Raji (cell line): ENCODE results near the gene ZC3H4.

ENCODE experiments used
- POLR2A ChIP-seq: IDR thresholded peaks from 2 replicates; pipeline ENCODE4 v1.6.1; 2011; ENCODE audit warnings: low read depth, low read length, control low read depth; ENCODE audit not compliant: insufficient read depth

ZC3H4 gene

DNA sequence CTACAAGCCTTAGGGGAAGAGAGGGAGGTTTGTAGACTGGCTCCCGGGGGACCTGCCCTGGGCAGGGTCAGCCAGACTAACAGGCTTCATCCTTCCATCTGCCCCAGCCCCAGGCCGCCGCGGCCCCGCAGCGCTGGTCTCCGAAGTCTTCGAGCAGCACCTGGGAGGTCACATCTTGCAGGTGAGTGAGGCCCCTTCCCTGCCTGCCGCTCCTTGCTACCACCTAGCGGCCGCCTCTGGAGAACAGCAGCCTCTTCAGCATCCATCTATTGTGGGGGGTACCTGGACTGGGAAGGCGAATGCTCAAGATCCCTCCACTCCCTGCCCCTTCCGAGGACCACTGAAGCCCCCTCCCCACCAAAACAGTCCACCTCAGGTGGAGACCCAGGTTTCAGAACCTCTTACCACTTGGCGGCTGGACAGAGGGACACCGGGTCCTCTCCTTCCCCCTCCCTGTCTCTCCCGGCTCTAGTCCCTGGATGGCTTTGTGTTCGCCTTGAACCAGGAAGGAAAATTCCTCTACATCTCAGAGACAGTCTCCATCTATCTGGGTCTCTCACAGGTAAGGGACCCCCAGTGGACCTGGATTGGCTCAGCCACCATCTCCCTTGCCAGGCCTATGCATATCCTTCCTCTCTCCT is 81.3 kb downstream of the ZC3H4 start:
- TF ChIP-seq POLR2A, result no peak

- no peak for TF ChIP-seq POLR2A
Measured at GRCh38 chr19:47028195-47028601, 85.4 kb downstream of the ZC3H4 start.

GRCh38 chr19:47027586-47028088 is 85.9 kb downstream of the ZC3H4 start:
- no peak for TF ChIP-seq POLR2A

- TF ChIP-seq POLR2A, result no peak
Measured at GRCh38 chr19:47026889-47027288, 86.7 kb downstream of the ZC3H4 start.

DNA sequence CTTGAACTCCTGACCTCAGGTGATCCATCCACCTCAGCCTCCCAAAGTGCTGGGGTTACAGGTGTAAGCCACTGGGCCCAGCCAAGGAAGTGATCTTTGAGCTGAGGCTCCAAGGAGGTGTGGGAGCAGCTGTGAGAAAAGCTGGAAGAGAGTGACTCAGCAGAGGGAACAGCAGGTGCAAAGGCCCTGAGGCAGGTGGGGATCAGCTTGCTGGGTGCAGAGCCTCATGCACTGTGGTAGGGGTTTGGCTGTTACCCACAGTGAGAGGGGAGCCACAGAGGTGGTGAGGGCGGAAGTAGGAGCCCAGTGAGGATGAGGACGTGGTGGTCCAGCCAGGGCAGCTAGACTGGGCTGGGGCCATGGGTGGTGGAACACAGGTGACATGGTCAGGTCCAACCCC is 87.4 kb downstream of the ZC3H4 start:
- no peak for TF ChIP-seq POLR2A

DNA sequence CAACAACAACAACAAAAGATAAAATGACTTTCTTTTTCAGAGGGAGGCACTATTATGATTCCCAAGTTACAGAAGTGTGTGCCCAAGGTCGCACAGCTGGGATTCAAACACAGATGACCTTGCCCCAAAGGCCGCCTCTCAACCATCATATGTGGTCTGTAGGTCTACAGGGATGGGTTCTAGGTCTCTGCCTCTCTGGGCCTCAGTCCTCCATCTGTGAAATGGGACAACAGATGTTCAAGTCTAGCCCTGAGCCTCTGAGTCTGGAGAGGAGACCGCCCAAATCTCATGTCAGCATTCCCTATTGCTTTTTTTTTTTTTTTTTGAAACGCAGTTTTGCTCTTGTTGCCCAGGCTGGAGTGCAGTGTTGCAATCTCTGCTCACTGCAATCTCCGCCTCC is 89.1 kb downstream of the ZC3H4 start:
- no peak for TF ChIP-seq POLR2A

DNA sequence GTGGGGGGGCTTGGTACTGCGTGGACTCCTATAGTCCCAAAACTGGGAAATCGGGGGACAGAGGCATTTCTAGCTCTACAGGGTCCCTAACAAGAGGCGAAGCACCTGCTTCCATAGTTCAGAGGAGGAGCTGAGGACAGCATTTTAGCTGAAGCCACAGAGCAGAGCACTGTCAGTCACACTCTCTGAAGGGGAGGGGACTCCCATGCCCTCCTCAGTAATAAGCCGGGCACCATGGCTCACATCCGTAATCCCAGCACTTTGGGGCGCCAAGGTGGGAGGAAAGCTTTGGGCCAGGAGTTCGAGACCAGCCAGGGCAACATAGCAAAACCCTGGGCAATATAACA is 90.2 kb downstream of the ZC3H4 start:
- TF ChIP-seq POLR2A, result no peak

GRCh38 chr19:47022541-47023447 is 90.8 kb downstream of the ZC3H4 start:
- TF ChIP-seq POLR2A, result no peak

DNA sequence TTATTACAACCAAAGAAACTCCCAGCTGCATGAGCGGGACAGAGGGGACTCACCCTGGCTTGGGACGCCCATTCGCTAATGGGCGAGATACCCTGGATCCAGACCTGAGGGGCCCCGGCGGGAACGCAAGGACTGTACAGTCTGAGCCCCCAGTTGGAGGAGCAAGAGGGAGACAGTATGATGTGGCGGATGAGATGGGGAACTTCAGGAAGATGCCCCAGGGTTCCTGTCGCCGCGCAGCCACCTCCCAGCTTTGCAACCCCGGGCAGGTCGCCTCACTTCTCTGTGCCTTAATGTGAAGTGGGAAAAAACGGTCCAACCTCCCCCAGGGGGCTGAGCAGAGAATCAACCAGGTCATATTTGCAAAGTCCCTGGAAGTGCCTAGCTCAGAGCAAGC is 91.4 kb downstream of the ZC3H4 start:
- TF ChIP-seq POLR2A, result no peak

- no peak for TF ChIP-seq POLR2A
Measured at GRCh38 chr19:47021536-47022139, 91.9 kb downstream of the ZC3H4 start.

GRCh38 chr19:47020992-47021496 is 92.5 kb downstream of the ZC3H4 start:
- TF ChIP-seq POLR2A, result no peak

- no peak for TF ChIP-seq POLR2A
Measured at GRCh38 chr19:47020132-47020805, 93.3 kb downstream of the ZC3H4 start.

DNA sequence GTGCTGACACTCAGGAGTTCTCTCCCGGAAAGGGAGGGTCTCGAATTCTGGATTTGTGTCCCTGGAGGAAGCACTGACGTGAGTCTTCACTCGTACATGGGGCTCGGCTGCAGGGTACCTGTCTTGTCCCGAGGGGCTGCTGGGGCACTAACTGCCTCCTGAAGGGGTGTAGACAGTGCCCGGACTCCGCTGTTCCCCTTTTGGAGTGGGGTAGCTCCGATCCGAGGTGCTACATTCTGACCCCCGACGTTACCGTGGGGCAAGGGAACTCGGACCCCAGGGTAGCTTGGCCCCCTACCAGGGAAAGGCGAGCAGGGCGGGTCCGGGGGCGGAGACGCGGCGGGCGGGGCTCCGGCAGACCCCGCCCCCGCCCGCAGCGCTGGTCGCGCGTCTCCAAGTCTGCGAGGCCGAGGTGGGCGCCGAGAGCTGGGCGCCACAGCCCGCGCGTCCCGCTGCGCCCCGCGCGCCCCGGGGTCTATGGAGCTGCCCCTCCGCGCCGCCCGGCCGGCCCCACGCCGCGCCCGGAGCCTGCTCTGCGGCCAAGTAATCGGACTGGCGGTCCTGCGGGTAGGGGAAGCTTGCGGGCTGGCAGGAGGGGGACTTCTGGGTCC is 94.0 kb downstream of the ZC3H4 start, which contains the start of gene NPAS1:
Gene NPAS1, plus strand, starts transcription at position 407 of the 611 bp plus-strand sequence. CDS start 1,211 bp downstream, outside the sequence.
- TF ChIP-seq POLR2A, result no peak

DNA sequence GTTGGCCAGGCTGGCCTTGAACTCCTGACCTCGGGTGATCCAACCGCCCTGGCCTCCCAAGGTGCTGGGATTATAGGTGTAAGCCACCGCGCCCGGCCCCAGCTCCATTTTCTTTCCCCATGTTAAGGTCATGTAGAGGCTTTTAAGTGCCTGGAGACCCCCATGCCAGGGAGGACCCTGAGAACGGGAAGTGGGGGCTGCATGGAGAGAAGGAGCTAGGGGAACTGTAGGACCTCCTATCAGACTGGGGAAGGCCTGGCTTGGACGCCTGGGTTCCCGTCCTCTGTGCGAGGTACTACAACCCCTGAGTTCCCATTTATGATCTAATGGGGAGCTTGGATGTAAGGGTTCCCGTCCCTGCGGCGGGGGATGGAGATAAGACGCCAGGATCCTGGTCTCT is 94.7 kb downstream of the ZC3H4 start:
- no peak for TF ChIP-seq POLR2A
